SK-N-SH treated with all-trans-retinoic acid at 6 μM for 48 hours (cell line): Measurements from ENCODE around the gene GATM.

Experiments
- ATAC-seq: fragments of 200-7000 bp; cut with Tn5 transposase; 3 replicates; pipeline ENCODE4 v1.9.1; 2020; ENCODE audit warnings: mild to moderate bottlenecking, moderate library complexity
- ARNTL ChIP-seq: fragments of 450-650 bp; formaldehyde crosslinking; IDR thresholded peaks from 2 replicates; pipeline ENCODE4 v1.5.0; 2020; ENCODE audit warnings: low read depth, mild to moderate bottlenecking, moderate library complexity, borderline replicate concordance
- BACH2 ChIP-seq: fragments of 250-450 bp; sonication (Bioruptor Pico); IDR thresholded peaks from 2 replicates; pipeline ENCODE4 v1.9.0; 2021; ENCODE audit warnings: mild to moderate bottlenecking, borderline replicate concordance
- CREB5 ChIP-seq: fragments of 250-450 bp; sonication (Bioruptor Pico); IDR thresholded peaks from 2 replicates; pipeline ENCODE4 v1.5.1; 2020; ENCODE audit warnings: low read depth, mild to moderate bottlenecking, moderate library complexity
- CSDC2 ChIP-seq: fragments of 250-450 bp; sonication (Bioruptor Pico); IDR thresholded peaks from 2 replicates; pipeline ENCODE4 v1.5.0; 2020; ENCODE audit warnings: mild to moderate bottlenecking, moderate library complexity
- CSRNP3 ChIP-seq: fragments of 250-450 bp; sonication (Bioruptor Pico); IDR thresholded peaks from 2 replicates; pipeline ENCODE4 v1.5.1; 2021; ENCODE audit warnings: mild to moderate bottlenecking, moderate library complexity
- ESRRG ChIP-seq: fragments of 250-450 bp; sonication (Bioruptor Pico); IDR thresholded peaks from 2 replicates; pipeline ENCODE4 v1.6.1; 2021; ENCODE audit warnings: mild to moderate bottlenecking
- GLIS3 ChIP-seq: fragments of 250-450 bp; sonication (Bioruptor Pico); IDR thresholded peaks from 2 replicates; pipeline ENCODE4 v1.5.0; 2020; ENCODE audit warnings: mild to moderate bottlenecking, moderate library complexity
- OSR1 ChIP-seq: fragments of 250-450 bp; sonication (Bioruptor Pico); IDR thresholded peaks from 2 replicates; pipeline ENCODE4 v1.8.0; 2022; ENCODE audit warnings: moderate library complexity, mild to moderate bottlenecking, inconsistent platforms
- PPARA ChIP-seq: fragments of 250-450 bp; sonication (Bioruptor Pico); IDR thresholded peaks from 2 replicates; pipeline ENCODE4 v1.5.0; 2020; ENCODE audit warnings: mild to moderate bottlenecking, borderline replicate concordance
- RARB ChIP-seq: fragments of 250-450 bp; sonication (Bioruptor Pico); IDR thresholded peaks from 2 replicates; pipeline ENCODE4 v1.8.0; 2021; ENCODE audit warnings: mild to moderate bottlenecking, moderate library complexity
- SNAI2 ChIP-seq: fragments of 250-450 bp; sonication (Bioruptor Pico); IDR thresholded peaks from 2 replicates; pipeline ENCODE4 v1.5.0; 2020; ENCODE audit warnings: mild to moderate bottlenecking, moderate library complexity
- TCF4 ChIP-seq: fragments of 250-450 bp; sonication (Bioruptor Pico); IDR thresholded peaks from 2 replicates; pipeline ENCODE4 v1.8.0; 2021; ENCODE audit warnings: mild to moderate bottlenecking, moderate library complexity, borderline replicate concordance
- TOX ChIP-seq: fragments of 250-450 bp; sonication (Bioruptor Pico); IDR thresholded peaks from 2 replicates; pipeline ENCODE4 v1.8.0; 2021; ENCODE audit warnings: mild to moderate bottlenecking, moderate library complexity, borderline replicate concordance
- TSHZ2 ChIP-seq: fragments of 250-450 bp; sonication (Bioruptor Pico); IDR thresholded peaks from 2 replicates; pipeline ENCODE4 v1.5.0; 2020; ENCODE audit warnings: mild to moderate bottlenecking, moderate library complexity
- ZC3H10 ChIP-seq: fragments of 250-450 bp; sonication (Bioruptor Pico); IDR thresholded peaks from 2 replicates; pipeline ENCODE4 v1.5.1; 2021; ENCODE audit warnings: mild to moderate bottlenecking, moderate library complexity
- ZFP3 ChIP-seq: fragments of 250-450 bp; sonication (Bioruptor Pico); IDR thresholded peaks from 2 replicates; pipeline ENCODE4 v1.5.0; 2020; ENCODE audit warnings: mild to moderate bottlenecking, moderate library complexity
- ZFP30 ChIP-seq: fragments of 450-650 bp; formaldehyde crosslinking; IDR thresholded peaks from 2 replicates; pipeline ENCODE4 v1.5.0; 2022; ENCODE audit warnings: mild to moderate bottlenecking, moderate library complexity
- ZNF565 ChIP-seq: fragments of 450-650 bp; formaldehyde crosslinking; conservative IDR thresholded peaks from 2 replicates; pipeline ENCODE4 v1.5.0; 2020; ENCODE audit warnings: low read depth, mild to moderate bottlenecking, moderate library complexity
- ZNF70 ChIP-seq: fragments of 450-650 bp; formaldehyde crosslinking; IDR thresholded peaks from 2 replicates; pipeline ENCODE4 v1.5.0; 2020; ENCODE audit warnings: mild to moderate bottlenecking, moderate library complexity
- TF ChIP-seq, protein P1 (sequence below): fragments of 250-450 bp; sonication (Bioruptor Pico); IDR thresholded peaks from 2 replicates; pipeline ENCODE4 v1.8.0; 2021; ENCODE audit warnings: low read depth, mild to moderate bottlenecking, moderate library complexity, borderline replicate concordance
- TF ChIP-seq, protein P2 (sequence below): fragments of 250-450 bp; sonication (Bioruptor Pico); IDR thresholded peaks from 2 replicates; pipeline ENCODE4 v1.8.0; 2020; ENCODE audit warnings: mild to moderate bottlenecking, moderate library complexity, borderline replicate concordance

GATM gene

GRCh38 chr15:45424429-45424828 lies 46.1 kb upstream of the GATM start:
- ATAC-seq: no peak; the same call in 2 of the 3 replicates

GRCh38 chr15:45417303-45417950 lies 39.1 kb upstream of the GATM start:
- no peak for ATAC-seq
- TF ChIP-seq RARB (CRISPR knock-in tag) (no peak), SNAI2 (CRISPR knock-in tag) (no peak), TSHZ2 (no peak), ZNF565 (CRISPR knock-in tag) (no peak), PPARA (CRISPR knock-in tag) (no peak), BACH2 (CRISPR knock-in tag) (no peak), ZFP3 (CRISPR knock-in tag) (no peak), CREB5 (CRISPR knock-in tag) (no peak), GLIS3 (CRISPR knock-in tag) (no peak), TCF4 (CRISPR knock-in tag) (no peak), CSDC2 (no peak)
- TF ChIP-seq, protein P1, sequence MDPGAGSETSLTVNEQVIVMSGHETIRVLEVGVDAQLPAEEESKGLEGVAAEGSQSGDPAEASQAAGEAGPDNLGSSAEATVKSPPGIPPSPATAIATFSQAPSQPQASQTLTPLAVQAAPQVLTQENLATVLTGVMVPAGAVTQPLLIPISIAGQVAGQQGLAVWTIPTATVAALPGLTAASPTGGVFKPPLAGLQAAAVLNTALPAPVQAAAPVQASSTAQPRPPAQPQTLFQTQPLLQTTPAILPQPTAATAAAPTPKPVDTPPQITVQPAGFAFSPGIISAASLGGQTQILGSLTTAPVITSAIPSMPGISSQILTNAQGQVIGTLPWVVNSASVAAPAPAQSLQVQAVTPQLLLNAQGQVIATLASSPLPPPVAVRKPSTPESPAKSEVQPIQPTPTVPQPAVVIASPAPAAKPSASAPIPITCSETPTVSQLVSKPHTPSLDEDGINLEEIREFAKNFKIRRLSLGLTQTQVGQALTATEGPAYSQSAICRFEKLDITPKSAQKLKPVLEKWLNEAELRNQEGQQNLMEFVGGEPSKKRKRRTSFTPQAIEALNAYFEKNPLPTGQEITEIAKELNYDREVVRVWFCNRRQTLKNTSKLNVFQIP (CRISPR knock-in tag): no peak
- TF ChIP-seq, protein P2, sequence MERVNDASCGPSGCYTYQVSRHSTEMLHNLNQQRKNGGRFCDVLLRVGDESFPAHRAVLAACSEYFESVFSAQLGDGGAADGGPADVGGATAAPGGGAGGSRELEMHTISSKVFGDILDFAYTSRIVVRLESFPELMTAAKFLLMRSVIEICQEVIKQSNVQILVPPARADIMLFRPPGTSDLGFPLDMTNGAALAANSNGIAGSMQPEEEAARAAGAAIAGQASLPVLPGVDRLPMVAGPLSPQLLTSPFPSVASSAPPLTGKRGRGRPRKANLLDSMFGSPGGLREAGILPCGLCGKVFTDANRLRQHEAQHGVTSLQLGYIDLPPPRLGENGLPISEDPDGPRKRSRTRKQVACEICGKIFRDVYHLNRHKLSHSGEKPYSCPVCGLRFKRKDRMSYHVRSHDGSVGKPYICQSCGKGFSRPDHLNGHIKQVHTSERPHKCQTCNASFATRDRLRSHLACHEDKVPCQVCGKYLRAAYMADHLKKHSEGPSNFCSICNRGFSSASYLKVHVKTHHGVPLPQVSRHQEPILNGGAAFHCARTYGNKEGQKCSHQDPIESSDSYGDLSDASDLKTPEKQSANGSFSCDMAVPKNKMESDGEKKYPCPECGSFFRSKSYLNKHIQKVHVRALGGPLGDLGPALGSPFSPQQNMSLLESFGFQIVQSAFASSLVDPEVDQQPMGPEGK (CRISPR knock-in tag): no peak

More at GRCh38 chr15:45424429-45424828, 46.1 kb upstream of the GATM start:
- TF ChIP-seq ARNTL (CRISPR knock-in tag): no peak
- no peak for TF ChIP-seq ZNF70
- no peak for TF ChIP-seq ESRRG (CRISPR knock-in tag)
- no peak for TF ChIP-seq ZFP3 (CRISPR knock-in tag)
- no peak for TF ChIP-seq ZC3H10 (CRISPR knock-in tag)
- TF ChIP-seq, protein P2 (CRISPR knock-in tag): no peak
- no peak for TF ChIP-seq GLIS3 (CRISPR knock-in tag)
- TF ChIP-seq TCF4 (CRISPR knock-in tag): no peak
- no peak for TF ChIP-seq OSR1 (CRISPR knock-in tag)
- TF ChIP-seq CSRNP3 (CRISPR knock-in tag): no peak
- no peak for TF ChIP-seq CREB5 (CRISPR knock-in tag)
- TF ChIP-seq, protein P1 (CRISPR knock-in tag): no peak
- no peak for TF ChIP-seq SNAI2 (CRISPR knock-in tag)
- no peak for TF ChIP-seq CSDC2
- no peak for TF ChIP-seq ZFP30 (CRISPR knock-in tag)
- no peak for TF ChIP-seq TOX (CRISPR knock-in tag)
